BE2C (cell line): Measurements from ENCODE around the gene COQ8A.

Source experiments
- DNase-seq: peaks from one replicate; pipeline ENCODE4 v3.0.0-alpha.2; 2020
- H3K27me3 ChIP-seq: fragments of 250-450 bp; sonication (Bioruptor Pico); 2 replicates; pipeline ENCODE4 v1.5.1; 2020; ENCODE audit warnings: mild to moderate bottlenecking
- H3K36me3 ChIP-seq: fragments of 250-450 bp; sonication (Bioruptor Pico); 2 replicates; pipeline ENCODE4 v1.5.1; 2020; ENCODE audit warnings: mild to moderate bottlenecking
- H3K4me1 ChIP-seq: fragments of 250-450 bp; sonication (Bioruptor Pico); 2 replicates; pipeline ENCODE4 v1.5.1; 2020
- H3K4me3 ChIP-seq: 2 replicates; pipeline ENCODE4 v1.5.1; 2011; ENCODE audit warnings: low read depth, low read length
- H3K9me3 ChIP-seq: fragments of 250-450 bp; sonication (Bioruptor Pico); 2 replicates; pipeline ENCODE4 v1.5.1; 2020
- CTCF ChIP-seq: IDR thresholded peaks from 2 replicates; pipeline ENCODE4 v1.5.1; 2012; ENCODE audit warnings: mild to moderate bottlenecking, low read depth, low read length

Gene COQ8A

DNA sequence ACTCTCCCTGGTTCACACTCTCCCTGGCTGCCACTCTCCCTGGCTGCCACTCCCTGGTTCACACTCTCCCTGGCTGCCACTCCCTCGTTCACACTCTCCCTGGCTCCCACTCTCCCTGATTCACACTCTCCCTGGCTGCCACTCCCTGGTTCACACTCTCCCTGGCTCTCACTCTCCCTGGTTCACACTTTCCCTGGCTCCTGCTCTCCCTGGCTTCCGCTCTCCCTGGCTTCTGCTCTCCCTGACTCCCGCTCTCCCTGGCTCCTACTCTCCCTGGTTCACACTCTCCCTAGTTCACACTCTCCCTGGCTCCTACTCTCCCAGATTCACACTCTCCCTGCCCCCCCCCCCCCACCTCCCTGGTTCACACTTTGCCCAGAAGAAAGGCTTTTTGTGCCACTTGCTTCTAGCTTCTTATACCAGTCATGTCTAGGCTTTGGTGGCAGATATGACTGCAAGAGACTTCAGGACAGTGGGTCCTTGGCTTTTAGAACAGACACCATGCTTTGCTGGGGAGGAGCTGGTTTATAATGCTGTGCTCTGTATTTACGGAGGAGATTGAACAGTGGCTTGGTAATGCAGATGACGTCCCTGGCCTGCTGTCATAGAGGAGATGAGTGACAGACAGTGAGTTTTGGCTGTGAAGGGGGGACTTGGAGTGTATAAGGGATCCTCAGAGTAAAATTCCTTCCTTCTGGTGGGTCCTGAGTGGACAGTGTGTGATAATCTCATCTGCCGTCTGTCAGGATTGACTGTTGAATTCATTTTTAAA, 17.0 kb downstream of the COQ8A start:
- Histone ChIP-seq H3K27me3 (no peaks in the 10 kb centered on the region), H3K4me1 (no peaks in the 10 kb centered on the region), H3K9me3 (no peaks in the 10 kb centered on the region), H3K4me3 (no peak overlapping the region), H3K36me3 (peaks cover 3% of the 10 kb centered on the region)
- TF ChIP-seq CTCF: no peak
- no peak for DNase-seq

DNA sequence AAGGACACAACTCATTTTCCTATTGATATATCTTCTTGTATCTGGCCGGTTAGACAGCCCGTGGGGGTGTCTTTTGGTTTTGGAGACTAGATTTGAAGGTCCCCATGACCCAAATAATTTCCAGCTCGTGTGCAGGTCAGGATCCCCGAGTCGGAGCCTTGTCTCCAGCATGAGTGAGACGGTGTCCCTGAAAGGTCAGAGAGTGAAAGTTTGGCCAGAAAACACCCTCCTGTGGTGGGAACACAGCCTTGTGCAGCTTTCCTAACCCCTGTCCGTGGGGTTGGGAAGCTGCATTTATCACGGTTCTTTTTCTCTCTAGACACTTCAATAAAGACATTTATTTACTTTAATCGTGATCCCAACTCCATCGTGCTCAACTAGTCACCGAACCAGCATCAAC, 17.6 kb downstream of the COQ8A start:
- TF ChIP-seq CTCF: no peak
- Histone ChIP-seq H3K36me3 (peaks cover 9% of the 10 kb centered on the region), H3K4me3 (no peak overlapping the region), H3K27me3 (no peaks in the 10 kb centered on the region), H3K9me3 (no peaks in the 10 kb centered on the region), H3K4me1 (no peaks in the 10 kb centered on the region)
- DNase-seq: no peak

GRCh38 chr1:226958300-226958699, 18.2 kb downstream of the COQ8A start:
- DNase-seq: no peak

DNA sequence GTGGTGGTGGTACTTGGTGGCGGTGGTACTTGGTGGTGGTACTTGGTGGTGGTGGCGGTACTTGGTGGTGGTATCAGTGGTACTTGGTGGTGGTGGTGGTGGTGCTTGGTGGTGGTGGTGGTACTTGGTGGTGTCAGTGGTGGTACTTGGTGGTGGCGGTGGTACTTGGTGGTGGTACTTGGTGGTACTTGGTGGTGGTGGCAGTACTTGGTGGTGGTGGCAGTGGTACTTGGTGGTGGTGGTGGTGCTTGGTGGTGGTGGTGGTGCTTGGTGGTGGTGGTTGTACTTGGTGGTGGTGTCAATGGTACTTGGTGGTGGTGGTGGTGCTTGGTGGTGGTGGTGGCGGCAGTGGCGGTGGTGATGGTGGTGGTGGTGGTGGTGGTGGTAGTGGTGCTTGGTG, 20.2 kb downstream of the COQ8A start:
- TF ChIP-seq CTCF: no peak
- H3K4me3 ChIP-seq: no peak overlapping the region
- no peaks in the 10 kb centered on the region for H3K27me3 ChIP-seq
- no peaks in the 10 kb centered on the region for H3K9me3 ChIP-seq
- peaks cover 17% of the 10 kb centered on the region for H3K36me3 ChIP-seq
- no peak for DNase-seq
- no peaks in the 10 kb centered on the region for H3K4me1 ChIP-seq

More at GRCh38 chr1:226958300-226958699, 18.2 kb downstream of the COQ8A start:
- no peak for TF ChIP-seq CTCF
- Histone ChIP-seq H3K27me3 (no peaks in the 10 kb centered on the region), H3K4me3 (no peak overlapping the region), H3K9me3 (no peaks in the 10 kb centered on the region), H3K36me3 (peaks cover 11% of the 10 kb centered on the region), H3K4me1 (no peaks in the 10 kb centered on the region)

DNA sequence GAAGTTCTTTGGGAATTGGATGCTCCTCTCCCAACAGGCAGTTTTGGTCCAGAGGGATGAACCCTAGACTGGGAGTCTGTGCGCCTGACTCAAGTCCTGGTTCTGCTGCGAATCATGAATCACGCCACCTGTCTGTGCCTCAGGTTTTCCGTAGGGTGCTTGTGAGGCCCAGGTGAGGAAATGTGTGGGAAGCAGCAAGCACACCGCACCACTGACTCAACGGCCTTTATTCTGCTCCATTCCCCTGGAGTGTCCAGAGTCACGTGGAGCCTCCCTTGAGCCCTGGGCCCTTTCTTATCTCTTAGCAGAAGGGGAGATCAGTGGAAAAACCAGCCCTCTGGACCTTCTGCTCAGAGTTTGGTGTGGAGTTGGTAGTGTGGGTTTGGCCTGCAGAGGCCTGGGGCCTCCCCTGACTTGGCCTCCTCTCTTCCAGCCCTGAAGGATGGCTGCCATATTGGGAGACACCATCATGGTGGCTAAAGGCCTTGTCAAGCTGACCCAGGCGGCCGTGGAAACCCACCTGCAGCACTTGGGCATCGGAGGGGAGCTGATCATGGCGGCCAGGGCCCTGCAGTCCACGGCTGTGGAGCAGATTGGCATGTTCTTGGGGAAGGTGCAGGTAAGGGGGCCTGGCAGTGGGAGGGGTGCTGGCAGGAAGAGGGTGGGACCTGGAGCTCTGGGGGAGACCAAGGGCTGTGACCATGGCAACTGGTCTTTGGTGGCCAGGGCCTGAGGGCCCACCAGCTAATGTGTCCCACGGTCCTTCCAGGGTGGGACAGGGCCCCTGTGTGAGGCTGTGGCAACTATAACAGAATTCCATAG, 21.1 kb downstream of the COQ8A start:
- no peak for DNase-seq
- no peak for TF ChIP-seq CTCF
- no peak overlapping the region for H3K4me3 ChIP-seq
- H3K9me3 ChIP-seq: no peaks in the 10 kb centered on the region
- peaks cover 21% of the 10 kb centered on the region for H3K36me3 ChIP-seq
- H3K4me1 ChIP-seq: no peaks in the 10 kb centered on the region
- no peaks in the 10 kb centered on the region for H3K27me3 ChIP-seq
